C4-2B (cell line): ENCODE results near the gene RHBDF2.

ENCODE experiments used
- H3K27ac ChIP-seq: fragments of 450-650 bp; 2 replicates; pipeline ENCODE4 v1.5.1; 2017
- ZFX ChIP-seq: fragments of 450-650 bp; IDR thresholded peaks from 2 replicates; pipeline ENCODE4 v1.6.1; 2017
- TF ChIP-seq, protein P1 (sequence below): fragments of 450-650 bp; conservative IDR thresholded peaks from 2 replicates; pipeline ENCODE4 v1.5.1; 2017; ENCODE audit warnings: mild to moderate bottlenecking

Gene RHBDF2

DNA sequence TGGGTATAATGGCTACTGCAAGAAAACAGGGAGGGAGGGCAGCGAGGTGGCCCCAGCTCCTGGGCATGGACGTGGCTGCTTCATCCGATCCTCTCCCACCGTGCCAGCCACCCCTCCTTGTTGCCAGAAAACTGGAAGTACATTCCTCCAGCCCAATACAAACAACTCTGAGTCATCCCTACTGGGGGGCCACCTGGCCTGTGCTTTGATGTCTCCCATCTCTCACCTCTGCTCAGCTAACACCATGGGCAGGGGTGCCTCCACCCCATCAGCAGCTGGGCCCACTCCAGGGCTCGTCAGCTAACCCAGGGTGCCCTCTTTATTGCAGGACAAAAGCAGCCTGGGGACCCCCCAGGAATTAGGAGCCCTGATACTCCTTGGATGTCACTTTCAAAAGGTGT, 2.0 kb downstream of the RHBDF2 start:
- H3K27ac ChIP-seq, result no peak overlapping the region
- TF ChIP-seq, protein P1, sequence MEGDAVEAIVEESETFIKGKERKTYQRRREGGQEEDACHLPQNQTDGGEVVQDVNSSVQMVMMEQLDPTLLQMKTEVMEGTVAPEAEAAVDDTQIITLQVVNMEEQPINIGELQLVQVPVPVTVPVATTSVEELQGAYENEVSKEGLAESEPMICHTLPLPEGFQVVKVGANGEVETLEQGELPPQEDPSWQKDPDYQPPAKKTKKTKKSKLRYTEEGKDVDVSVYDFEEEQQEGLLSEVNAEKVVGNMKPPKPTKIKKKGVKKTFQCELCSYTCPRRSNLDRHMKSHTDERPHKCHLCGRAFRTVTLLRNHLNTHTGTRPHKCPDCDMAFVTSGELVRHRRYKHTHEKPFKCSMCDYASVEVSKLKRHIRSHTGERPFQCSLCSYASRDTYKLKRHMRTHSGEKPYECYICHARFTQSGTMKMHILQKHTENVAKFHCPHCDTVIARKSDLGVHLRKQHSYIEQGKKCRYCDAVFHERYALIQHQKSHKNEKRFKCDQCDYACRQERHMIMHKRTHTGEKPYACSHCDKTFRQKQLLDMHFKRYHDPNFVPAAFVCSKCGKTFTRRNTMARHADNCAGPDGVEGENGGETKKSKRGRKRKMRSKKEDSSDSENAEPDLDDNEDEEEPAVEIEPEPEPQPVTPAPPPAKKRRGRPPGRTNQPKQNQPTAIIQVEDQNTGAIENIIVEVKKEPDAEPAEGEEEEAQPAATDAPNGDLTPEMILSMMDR, result no peak
- TF ChIP-seq ZFX, result no peak

DNA sequence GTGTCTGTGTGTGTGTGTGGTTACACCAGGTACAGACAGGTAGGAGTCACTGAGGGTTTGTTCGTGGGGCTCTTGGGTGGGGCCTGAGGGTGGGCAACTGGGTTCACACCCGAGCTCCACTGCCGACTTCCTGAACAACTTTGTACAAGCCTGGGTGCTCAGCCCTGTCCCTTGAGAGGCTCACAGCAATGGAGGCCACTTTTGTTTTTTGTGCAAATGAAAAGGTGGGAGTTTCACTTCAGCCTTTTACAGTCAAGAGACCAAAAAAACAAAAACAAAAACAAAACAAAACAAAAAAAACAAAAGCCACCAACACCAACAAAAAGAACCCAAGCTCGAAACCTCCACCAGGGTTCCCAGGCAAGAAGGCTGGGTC, 2.4 kb downstream of the RHBDF2 start:
- TF ChIP-seq ZFX, result no peak
- TF ChIP-seq, protein P1, result no peak
- H3K27ac ChIP-seq, result no peak overlapping the region

DNA sequence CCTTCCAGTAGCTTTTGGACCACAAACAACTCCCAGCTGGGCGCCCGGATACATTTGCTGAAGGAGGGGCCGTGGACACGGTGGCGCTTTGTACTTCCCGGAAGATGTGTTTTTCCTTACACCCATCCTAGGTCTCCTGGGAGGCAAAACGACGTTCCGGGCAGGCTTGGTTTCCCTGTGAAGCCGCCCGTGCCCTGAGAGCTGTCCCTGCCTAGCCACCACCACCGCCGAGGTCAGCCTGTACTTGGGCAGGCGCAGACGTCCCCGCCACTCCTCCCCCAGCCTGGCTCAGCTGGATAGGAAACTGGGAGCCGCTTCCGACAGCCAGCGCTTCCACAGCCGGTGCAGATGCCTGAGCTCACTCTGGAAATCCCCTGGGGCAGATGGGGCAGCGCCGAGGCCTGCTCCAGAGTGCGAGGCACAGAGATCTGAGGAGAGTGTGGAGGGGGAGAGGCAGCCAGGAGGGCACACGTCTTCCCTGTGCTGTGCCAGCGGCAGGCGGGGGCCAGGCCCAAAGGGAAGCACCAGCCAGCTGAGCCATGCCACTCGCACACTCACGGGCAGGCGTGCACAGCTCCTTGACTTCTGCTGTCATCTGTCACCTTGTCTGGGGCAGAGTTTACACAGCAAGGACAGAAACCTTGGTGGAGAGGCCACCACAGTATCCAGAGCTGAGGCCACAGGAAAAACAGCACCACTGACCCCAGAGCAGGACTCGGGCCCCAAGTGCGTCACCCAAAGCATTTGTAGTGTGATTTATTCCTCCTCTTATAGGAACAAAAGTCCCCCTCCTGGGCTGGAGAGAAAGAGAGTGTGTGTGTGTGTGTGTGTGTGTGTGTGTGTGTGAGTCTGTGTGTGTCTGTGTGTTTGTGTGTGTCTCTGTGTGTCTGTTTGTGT, 3.0 kb downstream of the RHBDF2 start:
- H3K27ac ChIP-seq, result no peak overlapping the region
- TF ChIP-seq, protein P1, result no peak
- TF ChIP-seq ZFX, result no peak

DNA sequence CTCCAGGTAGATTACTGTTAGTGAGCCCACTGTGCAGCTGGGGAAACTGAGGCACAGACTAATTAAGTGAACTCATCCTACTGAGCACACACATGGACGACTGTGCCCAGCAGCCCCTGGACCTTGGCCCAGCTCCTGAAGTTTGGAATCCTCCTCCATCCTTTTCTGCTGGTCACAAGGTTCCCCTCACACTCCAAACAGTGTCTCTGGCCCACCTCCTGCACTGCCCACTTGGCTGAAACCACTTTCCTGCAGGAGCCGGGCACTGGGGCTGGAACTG, 3.6 kb downstream of the RHBDF2 start:
- TF ChIP-seq, protein P1, result no peak
- no peak for TF ChIP-seq ZFX
- H3K27ac ChIP-seq, result no peak overlapping the region

DNA sequence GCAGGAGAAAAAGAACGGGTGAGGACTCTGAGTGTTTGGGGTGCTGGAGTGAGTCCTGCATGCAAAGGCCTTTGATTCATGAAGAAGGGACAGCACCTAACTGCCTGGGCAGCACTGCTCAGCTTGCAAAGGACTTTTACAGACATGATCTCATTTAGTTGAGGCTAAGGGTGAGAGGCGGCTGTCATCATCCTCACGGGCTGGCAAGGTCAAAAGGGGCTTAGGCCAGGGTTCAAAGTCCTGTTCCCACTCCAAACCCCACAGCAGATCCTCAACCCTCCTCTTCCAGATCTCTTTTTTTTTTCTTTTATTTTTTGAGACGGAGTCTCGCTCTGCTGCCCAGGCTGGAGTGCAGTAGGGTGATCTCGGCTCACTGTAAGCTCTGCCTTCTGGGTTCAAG, 4.8 kb downstream of the RHBDF2 start:
- peak overlapping the region; percentile 33 for H3K27ac ChIP-seq

DNA sequence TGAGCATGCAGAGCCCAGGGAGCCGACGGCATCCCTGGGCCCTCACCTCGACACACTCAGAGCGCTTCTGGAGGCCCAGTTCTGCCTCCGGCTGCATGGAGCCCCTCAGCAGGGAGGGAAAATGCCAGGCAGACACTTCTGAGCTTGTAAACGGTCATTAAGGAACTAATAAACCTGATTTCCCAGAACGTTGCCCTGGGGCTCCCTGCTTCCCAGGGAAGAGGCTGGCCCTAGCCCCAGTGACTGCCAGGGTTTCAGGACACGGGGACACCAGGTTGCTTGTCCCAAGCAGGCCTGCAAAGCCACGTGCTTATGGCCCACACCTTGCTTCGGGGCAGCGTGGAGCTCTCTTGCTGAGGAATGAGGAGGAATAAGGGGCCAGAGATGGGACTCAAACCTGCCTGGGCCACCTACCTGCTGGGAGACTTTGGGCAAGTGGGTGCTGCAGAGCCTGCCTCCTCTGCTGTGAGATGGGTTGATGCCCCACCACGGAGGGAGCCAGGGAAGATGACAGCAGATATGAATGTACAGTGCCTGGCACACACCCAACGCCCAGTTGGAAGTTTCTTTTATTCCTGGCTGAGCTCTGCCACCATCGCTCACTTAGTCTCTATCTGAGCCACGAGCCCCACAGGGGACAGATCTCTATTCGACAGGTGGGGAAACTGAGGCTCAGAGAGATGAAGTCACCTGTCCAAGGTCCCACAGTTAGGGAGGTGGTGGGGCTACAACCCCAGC, 5.4 kb downstream of the RHBDF2 start:
- H3K27ac ChIP-seq, result peak overlapping the region; percentile 33
- TF ChIP-seq ZFX, result peak; percentile 26; the same call in 1 of the 2 replicates
- TF ChIP-seq, protein P1, result no peak

More for the DNA sequence above, 4.8 kb downstream of the RHBDF2 start:
- TF ChIP-seq, protein P1, result no peak
- no peak for TF ChIP-seq ZFX

DNA sequence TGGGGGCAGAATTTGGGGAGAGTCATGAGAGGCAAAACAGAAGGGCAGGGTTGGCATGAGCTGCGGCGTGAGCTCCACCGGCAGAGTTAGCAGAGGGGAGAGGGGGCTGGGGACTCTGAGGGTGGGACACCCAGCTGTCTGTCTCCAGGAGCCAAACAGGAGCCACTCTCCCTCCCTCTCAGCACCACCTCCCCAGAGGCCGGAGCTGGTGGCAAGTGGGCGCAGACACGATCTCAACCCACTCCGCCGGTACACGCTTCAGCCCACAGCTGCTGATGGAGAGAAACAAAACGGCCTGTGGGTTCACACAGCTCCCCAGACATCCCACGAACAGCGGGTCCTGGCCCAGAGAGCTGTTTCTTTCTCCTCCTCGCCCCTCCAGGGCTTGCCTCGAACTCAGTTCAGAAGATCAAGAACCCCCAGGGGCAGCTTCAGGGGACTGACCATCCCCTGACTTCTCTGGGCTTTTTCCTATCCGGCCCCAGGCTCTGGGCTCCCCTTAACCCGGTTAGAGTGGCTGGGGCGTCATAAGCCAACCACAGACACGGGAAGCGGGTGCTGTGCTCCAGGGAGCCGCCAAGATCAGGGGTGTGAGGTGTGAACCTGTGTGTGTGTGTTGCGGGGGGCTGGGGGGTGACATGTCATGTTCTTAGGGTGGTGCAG, 7.6 kb downstream of the RHBDF2 start:
- TF ChIP-seq ZFX, result no peak
- TF ChIP-seq, protein P1, result no peak

More for the DNA sequence above, 7.6 kb downstream of the RHBDF2 start:
- H3K27ac ChIP-seq, result no peak overlapping the region
